Vagina (tissue), 2 donors: ENCODE data around the gene ZNF428. TPM values are rescaled to one million over a fixed set of nuclear protein-coding genes. Genes with fewer than 3 reads are reported as not detected.

ENCODE experiments used
- DNase-seq, 2 donors: peaks; one replicate each; pipeline ENCODE4 v3.0.0-alpha.2; 2017; ENCODE audit errors: extremely low spot score in 2 of 2
- H3K27ac ChIP-seq: fragments of 200-600 bp; sonication (generic); one replicate; pipeline ENCODE4 v1.5.1; 2019
- H3K27me3 ChIP-seq: fragments of 200-600 bp; sonication (generic); one replicate; pipeline ENCODE4 v1.5.1; 2019
- H3K36me3 ChIP-seq, 2 donors: fragments of 200-600 bp; sonication (generic); one replicate each; pipeline ENCODE4 v1.5.1; 2017 to 2019
- H3K4me1 ChIP-seq: fragments of 200-600 bp; sonication (generic); one replicate; pipeline ENCODE4 v1.5.1; 2019
- H3K4me3 ChIP-seq, 2 donors: fragments of 200-600 bp; sonication (generic); 1 replicate in 1 of 2; 2 replicates in 1 of 2; pipeline ENCODE4 v1.5.1; 2016 to 2019
- H3K9me3 ChIP-seq: fragments of 200-600 bp; sonication (generic); one replicate; pipeline ENCODE4 v1.5.1; 2019
- POLR2A ChIP-seq, 2 donors: fragments of 450-650 bp; IDR thresholded peaks; one replicate each; pipeline ENCODE4 v1.6.1; 2017; ENCODE audit warnings: antibody characterized with exemption in 2 of 2, mild to moderate bottlenecking in 2 of 2, moderate library complexity in 2 of 2
- POLR2AphosphoS5 ChIP-seq, 2 donors: sonication (generic); formaldehyde crosslinking; IDR thresholded peaks; one replicate each; pipeline ENCODE4 v1.9.0; 2017; ENCODE audit warnings: antibody characterized with exemption in 2 of 2, mild to moderate bottlenecking in 2 of 2, low read depth in 1 of 2; ENCODE audit not compliant: insufficient read depth in 1 of 2
- intact Hi-C: fragments of 100-400 bp; cut with DNase I; formaldehyde crosslinking; loops from one replicate; pipeline ENCODE4 v1.15.1; 2023
- total RNA-seq: library from RNA; depleted of rRNA; stranded (reverse); fragments of >200 nt; gene quantifications from one replicate; pipeline ENCODE4 v1.2.3, GENCODE V29; 2016
- TF ChIP-seq, protein P1 (sequence below), 3 experiments: fragments of 450-650 bp in 2 of 3; fragments of 200-600 bp in 1 of 3; sonication (generic) in 1 of 3; IDR thresholded peaks; one replicate each; pipeline ENCODE4 v1.5.1; 2017 to 2019; ENCODE audit warnings: antibody characterized with exemption in 3 of 3, mild to moderate bottlenecking in 2 of 3, moderate library complexity in 2 of 3

ZNF428 gene
- total RNA-seq, 1 donor from 2014 or later = 30.9 TPM

DNA sequence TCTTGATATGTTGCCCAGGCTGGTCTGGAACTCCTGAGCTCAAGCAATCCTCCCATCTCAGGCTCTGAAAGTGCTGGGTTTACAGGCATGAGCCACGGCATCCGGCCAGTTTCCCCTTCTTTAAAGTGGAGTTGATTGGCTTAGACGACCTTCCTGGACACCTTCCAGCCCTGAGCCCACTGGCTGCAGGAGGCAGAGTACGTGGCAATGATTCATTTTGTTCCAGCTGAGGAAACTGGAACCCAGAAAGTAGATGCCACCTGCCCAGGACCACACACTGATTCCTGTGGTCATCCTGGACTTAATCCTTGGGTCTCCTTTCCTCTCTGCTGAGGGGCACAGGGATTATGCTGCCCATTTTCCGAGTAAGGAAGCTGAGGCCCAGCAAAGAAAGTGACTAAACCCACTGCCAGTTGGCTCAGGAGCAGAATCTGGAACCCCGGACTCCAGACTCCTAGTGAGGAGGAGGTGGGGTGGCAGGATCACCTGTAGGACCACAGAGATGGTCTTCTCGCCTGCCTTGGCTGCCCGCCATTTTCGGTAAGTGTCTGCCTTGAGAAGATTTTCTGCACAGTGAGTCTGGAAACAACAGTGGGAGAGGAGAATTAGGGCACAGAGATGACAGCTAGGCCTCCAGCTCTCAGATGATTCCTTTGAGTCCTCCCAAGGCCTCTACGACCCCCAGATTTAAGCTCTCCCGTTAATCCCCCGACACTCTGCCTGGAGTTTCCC lies 44.8 kb downstream of the ZNF428 start:
- H3K27me3 ChIP-seq = no peaks in the 10 kb centered on the region
- H3K27ac ChIP-seq = peak overlapping the region; percentile 80
- H3K4me1 ChIP-seq = peaks cover 17% of the 10 kb centered on the region
- DNase-seq = no peak
- no peaks in the 10 kb centered on the region for H3K36me3 ChIP-seq
- intact Hi-C loops = loop anchor here (5.0 kb wide), 1 partner anchor 37 kb away; no protein-coding TSS in a partner anchor
- no peaks in the 10 kb centered on the region for H3K9me3 ChIP-seq
- no peak for TF ChIP-seq POLR2AphosphoS5 (IDR thresholded peaks at IDR 0.05; ENCODE audit: insufficient read depth in 1 of 2, low read depth in 1 of 2)
- TF ChIP-seq, protein P1, sequence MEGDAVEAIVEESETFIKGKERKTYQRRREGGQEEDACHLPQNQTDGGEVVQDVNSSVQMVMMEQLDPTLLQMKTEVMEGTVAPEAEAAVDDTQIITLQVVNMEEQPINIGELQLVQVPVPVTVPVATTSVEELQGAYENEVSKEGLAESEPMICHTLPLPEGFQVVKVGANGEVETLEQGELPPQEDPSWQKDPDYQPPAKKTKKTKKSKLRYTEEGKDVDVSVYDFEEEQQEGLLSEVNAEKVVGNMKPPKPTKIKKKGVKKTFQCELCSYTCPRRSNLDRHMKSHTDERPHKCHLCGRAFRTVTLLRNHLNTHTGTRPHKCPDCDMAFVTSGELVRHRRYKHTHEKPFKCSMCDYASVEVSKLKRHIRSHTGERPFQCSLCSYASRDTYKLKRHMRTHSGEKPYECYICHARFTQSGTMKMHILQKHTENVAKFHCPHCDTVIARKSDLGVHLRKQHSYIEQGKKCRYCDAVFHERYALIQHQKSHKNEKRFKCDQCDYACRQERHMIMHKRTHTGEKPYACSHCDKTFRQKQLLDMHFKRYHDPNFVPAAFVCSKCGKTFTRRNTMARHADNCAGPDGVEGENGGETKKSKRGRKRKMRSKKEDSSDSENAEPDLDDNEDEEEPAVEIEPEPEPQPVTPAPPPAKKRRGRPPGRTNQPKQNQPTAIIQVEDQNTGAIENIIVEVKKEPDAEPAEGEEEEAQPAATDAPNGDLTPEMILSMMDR (IDR thresholded peaks at IDR 0.05) = no peak
- no peak for TF ChIP-seq POLR2A (IDR thresholded peaks at IDR 0.05)
- peak overlapping the region; percentile 71 to 93 for H3K4me3 ChIP-seq

DNA sequence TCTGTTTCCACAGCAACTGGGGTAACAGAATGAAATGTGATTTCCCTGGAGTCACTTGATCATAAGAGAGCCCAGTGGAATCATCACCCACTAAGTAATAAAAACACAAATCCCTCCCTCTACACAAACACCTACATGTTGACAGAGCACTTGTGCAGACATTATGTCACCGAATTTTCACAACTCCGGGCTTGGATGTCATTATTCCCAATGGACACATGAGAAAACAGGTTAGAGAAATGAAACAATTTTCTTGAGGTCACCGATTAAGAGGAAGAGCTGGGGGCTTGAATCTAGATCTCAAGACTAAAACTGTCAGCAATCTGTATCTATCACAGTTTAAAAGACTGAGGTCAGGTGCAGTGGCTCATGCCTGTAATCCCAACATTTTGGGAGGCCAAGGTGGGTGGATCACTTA lies 47.2 kb downstream of the ZNF428 start:
- Histone ChIP-seq H3K9me3 (no peaks in the 10 kb centered on the region), H3K4me3 (no peak overlapping the region), H3K27ac (no peak overlapping the region), H3K27me3 (no peaks in the 10 kb centered on the region), H3K4me1 (peaks cover 17% of the 10 kb centered on the region), H3K36me3 (no peaks in the 10 kb centered on the region)
- intact Hi-C loops = no loop called here
- TF ChIP-seq POLR2A (IDR thresholded peaks at IDR 0.05) = no peak
- TF ChIP-seq, protein P1 (IDR thresholded peaks at IDR 0.05) = no peak
- TF ChIP-seq POLR2AphosphoS5 (IDR thresholded peaks at IDR 0.05; ENCODE audit: insufficient read depth in 1 of 2, low read depth in 1 of 2) = no peak
- no peak for DNase-seq

DNA sequence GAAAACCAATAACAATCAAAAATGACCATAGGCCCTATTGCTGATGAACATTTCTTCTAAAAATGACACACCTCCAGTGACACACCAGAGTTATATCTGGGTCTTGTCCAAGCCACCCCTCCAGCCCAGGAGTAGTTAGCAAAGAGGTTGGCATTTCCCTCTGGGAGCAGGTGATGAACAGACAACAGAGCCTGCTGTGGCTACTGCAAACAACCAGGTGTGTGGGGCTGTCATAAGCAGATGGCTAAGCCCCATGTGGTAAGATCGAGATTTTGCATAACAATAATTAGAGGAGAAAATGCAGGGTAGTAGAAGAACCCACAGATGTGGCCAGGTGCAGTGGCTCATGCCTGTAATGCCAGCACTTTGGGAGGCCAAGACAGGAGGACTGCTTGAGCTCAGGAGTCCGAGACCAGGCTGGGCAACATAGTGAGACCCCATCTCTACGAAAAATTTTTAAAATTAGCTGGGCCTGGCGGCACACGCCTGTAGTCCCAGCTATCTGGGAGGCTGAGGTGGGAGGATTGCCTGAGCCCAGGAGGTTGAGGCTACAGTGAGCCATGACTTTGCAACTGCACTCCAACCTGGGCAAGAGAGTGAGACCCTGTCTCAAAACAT lies 49.1 kb downstream of the ZNF428 start:
- Histone ChIP-seq H3K4me3 (no peak overlapping the region), H3K4me1 (peaks cover 11% of the 10 kb centered on the region), H3K9me3 (no peaks in the 10 kb centered on the region), H3K27ac (no peak overlapping the region), H3K36me3 (no peaks in the 10 kb centered on the region), H3K27me3 (no peaks in the 10 kb centered on the region)
- TF ChIP-seq, protein P1 (IDR thresholded peaks at IDR 0.05) = no peak
- TF ChIP-seq POLR2AphosphoS5 (IDR thresholded peaks at IDR 0.05; ENCODE audit: insufficient read depth in 1 of 2, low read depth in 1 of 2) (no peak), POLR2A (IDR thresholded peaks at IDR 0.05) (no peak)
- no peak for DNase-seq
- intact Hi-C loops = no loop called here

DNA sequence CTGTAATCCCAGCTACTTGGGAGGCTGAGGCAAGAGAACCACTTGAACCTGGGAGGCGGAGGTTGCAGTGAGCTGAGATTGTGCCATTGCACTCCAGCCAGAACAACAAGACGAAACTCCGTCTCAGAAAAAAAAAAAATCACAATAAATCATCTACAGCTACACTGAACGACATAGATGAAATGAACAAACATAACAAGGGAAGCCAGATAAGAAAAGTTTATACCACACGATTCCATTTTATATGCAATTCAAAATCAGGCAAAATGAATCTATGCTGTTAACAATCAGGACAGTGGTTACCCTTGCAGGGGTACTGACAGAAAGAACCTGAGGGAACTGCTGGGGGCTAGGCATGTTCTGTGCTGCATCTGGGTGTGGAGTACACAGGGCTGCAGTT lies 49.8 kb downstream of the ZNF428 start:
- intact Hi-C loops = loop anchor here (10.0 kb wide), 1 partner anchor 85 kb away; no protein-coding TSS in a partner anchor
- no peaks in the 10 kb centered on the region for H3K27me3 ChIP-seq
- no peaks in the 10 kb centered on the region for H3K9me3 ChIP-seq
- H3K36me3 ChIP-seq = no peaks in the 10 kb centered on the region
- H3K27ac ChIP-seq = no peak overlapping the region
- H3K4me3 ChIP-seq = no peak overlapping the region
- no peak for TF ChIP-seq POLR2AphosphoS5 (IDR thresholded peaks at IDR 0.05; ENCODE audit: insufficient read depth in 1 of 2, low read depth in 1 of 2)
- TF ChIP-seq, protein P1 (IDR thresholded peaks at IDR 0.05) = no peak
- TF ChIP-seq POLR2A (IDR thresholded peaks at IDR 0.05) = no peak
- no peak for DNase-seq
- peaks cover 6% of the 10 kb centered on the region for H3K4me1 ChIP-seq

DNA sequence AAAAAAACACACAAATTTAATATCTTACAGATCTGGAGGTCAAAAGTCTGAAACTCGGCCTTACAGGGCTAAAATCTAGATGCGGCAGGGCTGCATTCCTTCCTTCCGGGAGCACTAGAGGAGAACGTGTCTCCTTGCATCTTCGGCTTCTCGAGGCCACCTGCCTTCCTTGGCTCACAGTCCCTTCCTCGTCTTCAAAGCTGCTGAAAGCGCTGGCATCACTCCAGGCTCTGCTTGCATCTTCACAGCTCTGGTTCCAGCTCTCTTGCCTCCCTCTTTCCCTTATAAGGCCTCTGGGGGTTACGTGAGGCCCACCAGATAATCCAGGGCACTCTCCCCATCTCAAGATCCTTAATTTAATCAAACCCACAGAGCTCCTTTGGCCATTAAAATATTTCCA lies 54.6 kb downstream of the ZNF428 start:
- intact Hi-C loops = loop anchor here (10.0 kb wide), 1 partner anchor 90 kb away; no protein-coding TSS in a partner anchor
- no peak for DNase-seq
- Histone ChIP-seq H3K4me3 (no peak overlapping the region), H3K4me1 (peaks cover 9% of the 10 kb centered on the region), H3K27ac (no peak overlapping the region), H3K36me3 (peaks cover 0 to 6% of the 10 kb centered on the region in 2 donors), H3K9me3 (no peaks in the 10 kb centered on the region), H3K27me3 (no peaks in the 10 kb centered on the region)
- TF ChIP-seq, protein P1 (IDR thresholded peaks at IDR 0.05) = no peak
- no peak for TF ChIP-seq POLR2AphosphoS5 (IDR thresholded peaks at IDR 0.05; ENCODE audit: insufficient read depth in 1 of 2, low read depth in 1 of 2)
- no peak for TF ChIP-seq POLR2A (IDR thresholded peaks at IDR 0.05)
